Hepatocyte (in vitro differentiated cells): Measurements from ENCODE around the gene TM4SF1.

ENCODE experiments used
- CTCF ChIP-seq: fragments of 200-600 bp; sonication (generic); IDR thresholded peaks from 2 replicates; pipeline ENCODE4 v1.5.1; 2016; ENCODE audit warnings: antibody characterized with exemption, mild to moderate bottlenecking; ENCODE audit not compliant: poor library complexity
- EZH2 ChIP-seq: fragments of 200-600 bp; sonication (generic); IDR thresholded peaks from 2 replicates; pipeline ENCODE4 v1.6.1; 2016; ENCODE audit warnings: antibody characterized with exemption, mild to moderate bottlenecking, borderline replicate concordance
- EZH2phosphoT487 ChIP-seq: fragments of 200-600 bp; sonication (generic); IDR thresholded peaks from one replicate; pipeline ENCODE4 v1.6.1; 2018; ENCODE audit warnings: antibody characterized with exemption, mild to moderate bottlenecking, low read depth, moderate library complexity; ENCODE audit not compliant: unreplicated experiment, severe bottlenecking

- no peak for TF ChIP-seq CTCF
- no peak for TF ChIP-seq EZH2phosphoT487
- TF ChIP-seq EZH2: no peak
Observed at GRCh38 chr3:149376718-149377407, 586 bp downstream of the TM4SF1 start.
